ENCODE data around the gene C17orf75. TPM values are rescaled to one million over a fixed set of nuclear protein-coding genes. Genes with fewer than 3 reads are reported as not detected.
"Not testable (repeated sequence)": the region's sequence is repeated elsewhere in the genome, so short reads cannot be mapped to it uniquely, and the experiment has no call there.

Gene C17orf75
- total and polyA plus RNA-seq, 2 donors (not counting 1 experiment from before 2014, with no cell fraction given) = 11.3 to 24.5 TPM

- Histone ChIP-seq H3K79me2 (ENCODE audit: control insufficient read depth, insufficient read depth, low read length) (no peaks in the 10 kb centered on the region), H3K4me3 (ENCODE audit: control extremely low read depth in 1 of 5, extremely low read depth in 1 of 5, insufficient read depth in 1 of 5, low read depth in 2 of 5, low read length in 4 of 5) (no peak overlapping the region), H3K27me3 (replicated peaks in 1 of 4; ENCODE audit: control extremely low read depth in 1 of 4, control insufficient read depth in 3 of 4, insufficient read depth in 4 of 4, low read length in 3 of 4) (peaks cover 0 to 5% (median 0%) of the 10 kb centered on the region in 4 experiments), H3K4me1 (ENCODE audit: control insufficient read depth in 2 of 2, insufficient read depth in 2 of 2, low read length in 2 of 2) (peaks cover 10 to 17% of the 10 kb centered on the region in 2 donors), H3K27ac (ENCODE audit: low read length in 2 of 2) (no peak overlapping the region), H2AFZ (ENCODE audit: insufficient read depth, low read depth, low read length, poor library complexity, severe bottlenecking) (no peak overlapping the region), H4K20me1 (ENCODE audit: control insufficient read depth, insufficient read depth, low read length, poor library complexity, severe bottlenecking) (no peaks in the 10 kb centered on the region), H3K9me3 (ENCODE audit: control extremely low read depth in 1 of 3, control insufficient read depth in 2 of 3, insufficient read depth in 1 of 3, low read length in 2 of 3) (no peaks in the 10 kb centered on the region), H3K4me2 (replicated peaks; ENCODE audit: low read depth, low read length, poor library complexity, severe bottlenecking) (no peak overlapping the region), H3K9ac (ENCODE audit: low read length) (no peak overlapping the region), H3K36me3 (replicated peaks in 1 of 2; ENCODE audit: control extremely low read depth in 1 of 2, control insufficient read depth in 1 of 2, extremely low read depth in 1 of 2, insufficient read depth in 2 of 2, low read length in 1 of 2) (no peaks in the 10 kb centered on the region)
- DNase-seq (no peak), ATAC-seq (ENCODE audit: low read depth) (no peak)
- Mint-ChIP-seq H3K4me1 (peaks cover 20% of the 10 kb centered on the region), H3K27ac (no peak overlapping the region), H3K4me3 (peak overlapping the region; percentile 35), H3K27me3 (no peaks in the 10 kb centered on the region), H3K9me3 (ENCODE audit: insufficient read depth) (no peaks in the 10 kb centered on the region)
- intact Hi-C loops (cut with micrococcal nuclease) = loop anchor here (5.0 kb wide), 1 partner anchor 310 kb away; the partner anchor contains the start of gene LRRC37B
- TF ChIP-seq EZH2 (IDR thresholded peaks at IDR 0.05; ENCODE audit: borderline replicate concordance, insufficient read depth, low read depth, low read length, poor library complexity, severe bottlenecking) (no peak), CTCF (IDR thresholded peaks at IDR 0.05) (no peak)
- ChIA-PET POLR2A (no interaction called here), CTCF (interaction anchor here (1.3 to 6.9 kb wide), 3 partner anchors 22 to 114 kb away, joined by 7 to 36 read pairs (median 15); no protein-coding TSS in a partner anchor)
- WGBS (ENCODE audit: insufficient coverage) = 98% methylated on average over 4 of the region's 4 CpGs
These were observed 24.6 kb downstream of the C17orf75 start for GRCh38 chr17:32317353-32317752.

- H3K36me3 ChIP-seq (replicated peaks in 1 of 2; ENCODE audit: control extremely low read depth in 1 of 2, control insufficient read depth in 1 of 2, extremely low read depth in 1 of 2, insufficient read depth in 2 of 2, low read length in 1 of 2); POLR2A ChIA-PET; H3K27me3 Mint-ChIP-seq; H3K4me2 ChIP-seq (replicated peaks; ENCODE audit: low read depth, low read length, poor library complexity, severe bottlenecking); H3K9me3 Mint-ChIP-seq (ENCODE audit: insufficient read depth); H3K27ac ChIP-seq (ENCODE audit: low read length in 2 of 2); H3K27ac Mint-ChIP-seq; H3K4me3 ChIP-seq (ENCODE audit: control extremely low read depth in 1 of 5, extremely low read depth in 1 of 5, insufficient read depth in 1 of 5, low read depth in 2 of 5, low read length in 4 of 5); H3K79me2 ChIP-seq (ENCODE audit: control insufficient read depth, insufficient read depth, low read length); H3K27me3 ChIP-seq (replicated peaks in 1 of 4; ENCODE audit: control extremely low read depth in 1 of 4, control insufficient read depth in 3 of 4, insufficient read depth in 4 of 4, low read length in 3 of 4); DNase-seq; H3K4me3 Mint-ChIP-seq; H4K20me1 ChIP-seq (ENCODE audit: control insufficient read depth, insufficient read depth, low read length, poor library complexity, severe bottlenecking); H3K9me3 ChIP-seq (ENCODE audit: control extremely low read depth in 1 of 3, control insufficient read depth in 2 of 3, insufficient read depth in 1 of 3, low read length in 2 of 3); H2AFZ ChIP-seq (ENCODE audit: insufficient read depth, low read depth, low read length, poor library complexity, severe bottlenecking); H3K9ac ChIP-seq (ENCODE audit: low read length); ATAC-seq (ENCODE audit: low read depth): not testable (repeated sequence)
- H3K4me1 Mint-ChIP-seq = peaks cover 20% of the 10 kb centered on the region
- intact Hi-C loops (cut with micrococcal nuclease) = loop anchor here (5.0 kb wide), 1 partner anchor 309 kb away; the partner anchor contains the start of gene LRRC37B
- CTCF ChIA-PET = interaction anchor here (1.1 to 6.9 kb wide), 2 partner anchors 26 to 64 kb away, joined by 3 to 36 read pairs; no protein-coding TSS in a partner anchor
- 93% methylated on average over 2 of the region's 5 CpGs for WGBS (ENCODE audit: insufficient coverage)
- peaks cover 10 to 17% of the 10 kb centered on the region in 2 donors for H3K4me1 ChIP-seq (ENCODE audit: control insufficient read depth in 2 of 2, insufficient read depth in 2 of 2, low read length in 2 of 2)
These were observed 25.3 kb downstream of the C17orf75 start for GRCh38 chr17:32316653-32317052.
